GM13976 (cell line): Measurements from ENCODE around the gene YJEFN3.

Source experiments
- DNase-seq: peaks from one replicate; pipeline ENCODE4 v3.0.0; 2012; ENCODE audit warnings: low spot score
- CTCF ChIP-seq: IDR thresholded peaks from 2 replicates; pipeline ENCODE4 v1.5.1; 2012; ENCODE audit warnings: borderline replicate concordance, mild to moderate bottlenecking; ENCODE audit not compliant: insufficient read depth; ENCODE audit errors: extremely low read depth, missing control alignments, control extremely low read depth
- in situ Hi-C: fragments of 300-500 bp; cut with MboI; formaldehyde crosslinking; loops from one replicate; pipeline ENCODE4 v1.12.0; 2022; ENCODE audit warnings: low sequenced_read_pairs, mixed read lengths, inconsistent platforms; ENCODE audit not compliant: unreplicated experiment

YJEFN3 gene

GRCh38 chr19:19498255-19498991, 30.3 kb upstream of the YJEFN3 start:
- in situ Hi-C loops = loop anchor here (25.0 kb wide), 1 partner anchor 311 kb away; the partner anchor contains the start of genes BORCS8 and RFXANK
- no peak for DNase-seq
- TF ChIP-seq CTCF = no peak

GRCh38 chr19:19499272-19499995, 29.3 kb upstream of the YJEFN3 start:
- DNase-seq = no peak
- TF ChIP-seq CTCF = no peak
- in situ Hi-C loops = loop anchor here (25.0 kb wide), 1 partner anchor 312 kb away; the partner anchor contains the start of genes BORCS8 and RFXANK

GRCh38 chr19:19500975-19501644, 27.6 kb upstream of the YJEFN3 start:
- in situ Hi-C loops = no loop called here
- TF ChIP-seq CTCF = no peak
- DNase-seq = no peak

- no peak for TF ChIP-seq CTCF
- DNase-seq = no peak
- in situ Hi-C loops = no loop called here
These were observed 26.9 kb upstream of the YJEFN3 start for GRCh38 chr19:19501798-19502197.

- in situ Hi-C loops = no loop called here
- TF ChIP-seq CTCF = no peak
These were observed 26.4 kb upstream of the YJEFN3 start for GRCh38 chr19:19502281-19502680.

GRCh38 chr19:19502808-19503602, 25.7 kb upstream of the YJEFN3 start:
- in situ Hi-C loops = no loop called here
- TF ChIP-seq CTCF = no peak
- DNase-seq = no peak

More at GRCh38 chr19:19502281-19502680, 26.4 kb upstream of the YJEFN3 start:
- no peak for DNase-seq
